ENCODE measurements around the gene AVL9. TPM values are rescaled to one million over a fixed set of nuclear protein-coding genes. Genes with fewer than 3 reads are reported as not detected.

AVL9 gene
- total RNA-seq, 1 donor from 2014 or later = 50.6 TPM

- DNase-seq (ENCODE audit: low read depth) = no peak
- no peak for TF ChIP-seq CTCF (IDR thresholded peaks at IDR 0.05; ENCODE audit: insufficient read depth, low read length, poor library complexity, severe bottlenecking)
- H3K4me3 ChIP-seq (ENCODE audit: low read depth, low read length) = no peak overlapping the region
- H3K36me3 ChIP-seq (ENCODE audit: control insufficient read depth, insufficient read depth, low read length) = no peaks in the 10 kb centered on the region
- no peaks in the 10 kb centered on the region for H3K27me3 ChIP-seq (ENCODE audit: control insufficient read depth, insufficient read depth, low read length)
These were observed 27.6 kb downstream of the AVL9 start for GRCh38 chr7:32522746-32523530.

- no peak overlapping the region for H3K4me3 ChIP-seq (ENCODE audit: low read depth, low read length)
- H3K27me3 ChIP-seq (ENCODE audit: control insufficient read depth, insufficient read depth, low read length) = no peaks in the 10 kb centered on the region
- no peaks in the 10 kb centered on the region for H3K36me3 ChIP-seq (ENCODE audit: control insufficient read depth, insufficient read depth, low read length)
- no peak for DNase-seq (ENCODE audit: low read depth)
- TF ChIP-seq CTCF (IDR thresholded peaks at IDR 0.05; ENCODE audit: insufficient read depth, low read length, poor library complexity, severe bottlenecking) = no peak
These were observed 29.3 kb downstream of the AVL9 start for GRCh38 chr7:32524631-32525030.

GRCh38 chr7:32525839-32526238 lies 30.6 kb downstream of the AVL9 start:
- Histone ChIP-seq H3K36me3 (ENCODE audit: control insufficient read depth, insufficient read depth, low read length) (no peaks in the 10 kb centered on the region), H3K4me3 (ENCODE audit: low read depth, low read length) (no peak overlapping the region), H3K27me3 (ENCODE audit: control insufficient read depth, insufficient read depth, low read length) (no peaks in the 10 kb centered on the region)
- DNase-seq (ENCODE audit: low read depth) = no peak
- TF ChIP-seq CTCF (IDR thresholded peaks at IDR 0.05; ENCODE audit: insufficient read depth, low read length, poor library complexity, severe bottlenecking) = no peak

- no peak for DNase-seq (ENCODE audit: low read depth)
- Histone ChIP-seq H3K27me3 (ENCODE audit: control insufficient read depth, insufficient read depth, low read length) (no peaks in the 10 kb centered on the region), H3K36me3 (ENCODE audit: control insufficient read depth, insufficient read depth, low read length) (no peaks in the 10 kb centered on the region), H3K4me3 (ENCODE audit: low read depth, low read length) (no peak overlapping the region)
- TF ChIP-seq CTCF (IDR thresholded peaks at IDR 0.05; ENCODE audit: insufficient read depth, low read length, poor library complexity, severe bottlenecking) = no peak
These were observed 36.1 kb downstream of the AVL9 start for GRCh38 chr7:32531402-32531801.

GRCh38 chr7:32532086-32532485 lies 36.8 kb downstream of the AVL9 start:
- Histone ChIP-seq H3K36me3 (ENCODE audit: control insufficient read depth, insufficient read depth, low read length) (no peaks in the 10 kb centered on the region), H3K4me3 (ENCODE audit: low read depth, low read length) (no peak overlapping the region), H3K27me3 (ENCODE audit: control insufficient read depth, insufficient read depth, low read length) (no peaks in the 10 kb centered on the region)
- no peak for TF ChIP-seq CTCF (IDR thresholded peaks at IDR 0.05; ENCODE audit: insufficient read depth, low read length, poor library complexity, severe bottlenecking)
- no peak for DNase-seq (ENCODE audit: low read depth)

- H3K36me3 ChIP-seq (ENCODE audit: control insufficient read depth, insufficient read depth, low read length) = no peaks in the 10 kb centered on the region
- no peak for TF ChIP-seq CTCF (IDR thresholded peaks at IDR 0.05; ENCODE audit: insufficient read depth, low read length, poor library complexity, severe bottlenecking)
- H3K4me3 ChIP-seq (ENCODE audit: low read depth, low read length) = no peak overlapping the region
- no peaks in the 10 kb centered on the region for H3K27me3 ChIP-seq (ENCODE audit: control insufficient read depth, insufficient read depth, low read length)
- no peak for DNase-seq (ENCODE audit: low read depth)
These were observed 37.4 kb downstream of the AVL9 start for GRCh38 chr7:32532716-32533115.

Data from kidney epithelial cell (primary cell).